GM12872 (cell line): ENCODE measurements around the gene DUSP23.

Source experiments
- TF ChIP-seq, protein P1 (sequence below): IDR thresholded peaks from 3 replicates; pipeline ENCODE4 v1.5.1; 2011; ENCODE audit warnings: low read depth, mild to moderate bottlenecking, low read length, moderate library complexity; ENCODE audit not compliant: insufficient read depth

The DUSP23 gene

DNA sequence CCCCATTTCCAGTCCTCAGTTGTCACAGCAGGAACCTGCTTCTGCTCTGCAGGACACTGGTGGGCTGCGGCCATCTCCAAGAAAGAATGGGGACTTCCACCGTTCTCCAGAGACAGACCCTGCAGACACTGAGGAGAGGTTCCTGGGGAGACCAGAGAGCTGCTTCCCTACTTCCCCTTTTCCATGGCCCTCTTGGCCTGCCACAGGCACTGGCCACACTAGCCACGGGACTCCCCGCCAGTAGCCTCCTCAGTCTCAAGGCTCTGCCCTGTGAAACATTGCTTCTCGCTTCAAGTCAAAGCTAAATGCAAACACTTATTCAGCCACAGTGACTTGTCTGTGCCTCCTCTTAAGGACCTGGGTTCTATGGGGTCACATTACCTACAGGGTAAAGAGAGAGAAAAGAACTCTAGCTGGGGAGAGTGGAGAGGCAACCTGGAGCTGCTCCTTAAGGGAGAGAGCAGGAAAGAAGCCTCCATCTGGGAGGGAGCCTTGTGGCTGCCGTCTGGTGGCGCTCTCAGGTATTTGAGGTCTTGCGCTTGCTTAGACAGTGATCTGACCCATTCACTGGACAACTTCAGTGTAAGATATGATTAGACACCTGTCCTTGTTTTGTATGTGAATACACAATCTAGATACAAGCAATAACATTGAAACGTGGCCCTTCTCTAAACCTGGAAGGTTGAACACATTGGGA lies 40.6 kb downstream of the DUSP23 start:
- TF ChIP-seq, protein P1, sequence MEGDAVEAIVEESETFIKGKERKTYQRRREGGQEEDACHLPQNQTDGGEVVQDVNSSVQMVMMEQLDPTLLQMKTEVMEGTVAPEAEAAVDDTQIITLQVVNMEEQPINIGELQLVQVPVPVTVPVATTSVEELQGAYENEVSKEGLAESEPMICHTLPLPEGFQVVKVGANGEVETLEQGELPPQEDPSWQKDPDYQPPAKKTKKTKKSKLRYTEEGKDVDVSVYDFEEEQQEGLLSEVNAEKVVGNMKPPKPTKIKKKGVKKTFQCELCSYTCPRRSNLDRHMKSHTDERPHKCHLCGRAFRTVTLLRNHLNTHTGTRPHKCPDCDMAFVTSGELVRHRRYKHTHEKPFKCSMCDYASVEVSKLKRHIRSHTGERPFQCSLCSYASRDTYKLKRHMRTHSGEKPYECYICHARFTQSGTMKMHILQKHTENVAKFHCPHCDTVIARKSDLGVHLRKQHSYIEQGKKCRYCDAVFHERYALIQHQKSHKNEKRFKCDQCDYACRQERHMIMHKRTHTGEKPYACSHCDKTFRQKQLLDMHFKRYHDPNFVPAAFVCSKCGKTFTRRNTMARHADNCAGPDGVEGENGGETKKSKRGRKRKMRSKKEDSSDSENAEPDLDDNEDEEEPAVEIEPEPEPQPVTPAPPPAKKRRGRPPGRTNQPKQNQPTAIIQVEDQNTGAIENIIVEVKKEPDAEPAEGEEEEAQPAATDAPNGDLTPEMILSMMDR = no peak

- TF ChIP-seq, protein P1 = no peak
Measured at GRCh38 chr1:159823406-159823805, 42.6 kb downstream of the DUSP23 start.

DNA sequence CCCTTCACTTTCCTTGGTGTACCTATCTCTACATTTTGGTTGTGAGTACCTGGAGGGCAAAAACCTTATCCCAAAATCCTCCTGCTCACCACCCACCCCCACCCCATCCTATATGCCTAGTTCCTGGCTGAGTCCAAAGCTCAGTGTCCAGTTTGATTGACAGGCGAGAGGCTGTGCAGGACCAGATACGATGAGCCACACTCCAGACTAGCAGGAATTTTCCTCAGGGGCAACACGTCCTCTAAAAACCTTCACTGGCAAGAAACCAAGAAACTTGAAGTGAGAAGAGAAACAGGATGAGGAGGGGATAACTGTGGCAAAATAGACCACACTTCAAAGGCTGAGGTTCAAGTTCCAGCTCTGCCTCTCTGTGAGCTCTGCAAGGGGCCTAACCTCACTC lies 44.8 kb downstream of the DUSP23 start:
- TF ChIP-seq, protein P1 = no peak

- TF ChIP-seq, protein P1 = no peak
Measured at GRCh38 chr1:159826441-159827101, 45.8 kb downstream of the DUSP23 start, which contains the start of gene SLAMF8. Gene SLAMF8, plus strand, starts transcription at chr1:159826873. Its CDS starts 26 bp downstream, at chr1:159826899.

- TF ChIP-seq, protein P1 = no peak
Measured at GRCh38 chr1:159827102-159827490, 46.3 kb downstream of the DUSP23 start.

DNA sequence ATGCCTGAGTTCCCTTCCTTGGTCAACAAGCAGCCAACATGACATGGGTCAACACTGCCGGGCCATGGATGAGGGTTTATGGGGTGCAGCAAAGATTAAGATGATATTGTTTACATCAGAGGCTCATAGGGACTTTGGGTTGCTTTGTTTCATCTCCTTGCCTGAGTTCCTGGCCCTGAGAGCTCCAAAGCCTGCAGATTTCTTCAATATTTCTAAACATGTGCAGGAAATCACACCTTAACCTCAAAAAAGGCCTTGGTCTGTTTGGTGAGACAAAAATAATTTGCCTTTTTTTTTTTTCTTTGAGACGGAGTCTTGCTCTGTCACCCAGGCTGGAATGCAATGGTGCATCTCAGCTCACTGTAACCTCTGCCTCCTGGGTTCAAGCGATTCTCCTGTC lies 46.8 kb downstream of the DUSP23 start:
- TF ChIP-seq, protein P1 = no peak

DNA sequence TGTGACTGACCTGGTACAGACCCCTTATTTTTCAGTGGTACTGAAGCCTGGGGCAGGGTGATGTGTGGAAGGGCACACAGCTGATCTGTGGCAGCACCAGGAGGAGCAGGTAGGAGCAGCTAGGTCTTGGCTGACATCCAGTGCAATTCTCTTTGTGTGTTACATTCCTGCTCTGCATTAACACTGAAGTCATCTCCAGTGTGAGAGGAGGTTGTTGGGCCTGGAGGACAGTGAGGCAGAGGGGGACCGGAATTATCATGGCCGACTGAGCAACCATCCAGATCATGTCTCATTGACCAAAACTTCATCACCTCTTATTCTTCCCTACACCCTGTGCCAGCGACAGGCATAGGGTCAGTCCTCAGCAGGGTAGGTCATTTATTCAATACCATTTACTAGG lies 47.4 kb downstream of the DUSP23 start:
- TF ChIP-seq, protein P1 = no peak
